BLaER1 treated with 17β-estradiol and CSF1 and Interleukin-3, amounts not matched to agents 10 nM and 100 nM (cell line): ENCODE results near the gene DOCK4.

Source experiments
- H3K27ac ChIP-seq, 11 experiments: shearing (Covaris generic); formaldehyde crosslinking; 2 replicates each; pipeline ENCODE4 v1.8.1; 2022
- H3K27me3 ChIP-seq, 11 experiments: shearing (Covaris generic); formaldehyde crosslinking; 2 replicates each; pipeline ENCODE4 v1.8.1; 2022
- H3K36me3 ChIP-seq, 11 experiments: shearing (Covaris generic); formaldehyde crosslinking; 2 replicates each; pipeline ENCODE4 v1.8.1; 2022
- H3K4me1 ChIP-seq, 10 experiments: shearing (Covaris generic); formaldehyde crosslinking; 2 replicates each; pipeline ENCODE4 v1.8.1; 2022
- H3K4me2 ChIP-seq, 11 experiments: shearing (Covaris generic); formaldehyde crosslinking; 2 replicates each; pipeline ENCODE4 v1.8.1; 2022
- H3K4me3 ChIP-seq, 10 experiments: shearing (Covaris generic); formaldehyde crosslinking; 2 replicates each; pipeline ENCODE4 v1.8.1; 2022
- H3K9ac ChIP-seq, 11 experiments: shearing (Covaris generic); formaldehyde crosslinking; 2 replicates each; pipeline ENCODE4 v1.8.1; 2022
- H3K9me3 ChIP-seq, 11 experiments: shearing (Covaris generic); formaldehyde crosslinking; replicated peaks in 1 of 11; 2 replicates each; pipeline ENCODE4 v1.8.1; 2022
- H4K20me1 ChIP-seq, 11 experiments: shearing (Covaris generic); formaldehyde crosslinking; 2 replicates each; pipeline ENCODE4 v1.8.1; 2022
- Cebpa-rat ChIP-seq, 11 experiments: shearing (Covaris generic); IDR thresholded peaks; 2 replicates each; pipeline ENCODE4 v1.8.1; 2022

The DOCK4 gene

DNA sequence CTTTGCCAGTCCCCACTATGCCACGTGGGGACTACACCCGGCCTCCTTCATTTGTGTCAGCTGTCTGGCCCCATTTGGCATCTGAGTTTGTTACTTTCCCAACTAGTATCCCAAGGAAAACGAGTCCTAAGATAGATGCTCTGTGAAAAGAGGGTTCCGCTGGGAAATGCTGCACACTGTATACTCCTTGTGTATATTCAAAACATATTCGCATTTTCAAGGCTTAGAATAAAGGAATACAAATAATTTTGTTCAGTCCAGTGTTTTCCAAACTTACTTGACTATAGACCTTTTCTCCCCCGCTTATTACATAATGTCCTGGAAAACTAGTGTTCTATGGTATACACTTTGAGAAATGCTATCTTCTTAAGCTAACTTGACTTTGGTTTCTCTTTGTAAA, 476.1 kb downstream of the DOCK4 start:
- no peaks in the 10 kb centered on the region for H3K27me3 ChIP-seq
- peaks cover 0 to 6% (median 0%) of the 10 kb centered on the region in 11 experiments; a peak in 1 of 22 replicates for H3K9me3 ChIP-seq
- H3K4me2 ChIP-seq: no peak overlapping the region
- peaks cover 0 to 99% (median 6%) of the 10 kb centered on the region in 11 experiments; a peak in 12 of 22 replicates for H3K36me3 ChIP-seq
- H3K27ac ChIP-seq: no peak overlapping the region
- peaks cover 0 to 20% (median 0%) of the 10 kb centered on the region in 11 experiments; a peak in 3 of 22 replicates for H4K20me1 ChIP-seq
- H3K4me3 ChIP-seq: no peak overlapping the region
- no peak for TF ChIP-seq Cebpa-rat (IDR thresholded peaks at IDR 0.05)
- H3K9ac ChIP-seq: no peak overlapping the region
- H3K4me1 ChIP-seq: no peaks in the 10 kb centered on the region

DNA sequence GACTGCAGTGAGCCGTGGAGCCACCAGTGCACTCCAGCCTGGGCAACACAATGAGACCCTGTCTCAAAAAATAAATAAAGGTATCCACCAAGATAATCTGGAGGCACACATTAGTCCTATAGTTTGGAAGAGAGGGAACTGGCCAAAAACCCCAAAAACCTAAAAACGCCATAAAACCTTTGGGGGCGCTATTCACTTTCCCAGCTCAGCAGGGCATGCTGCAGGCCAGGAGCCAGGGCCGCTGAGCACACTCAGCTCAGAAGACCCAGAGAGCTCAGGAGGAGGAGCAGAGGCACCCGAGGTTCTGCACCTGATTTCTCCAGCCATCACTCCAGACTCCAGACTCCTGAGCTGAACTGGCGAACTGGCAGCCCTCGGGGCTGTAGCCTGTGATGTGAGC, 476.7 kb downstream of the DOCK4 start:
- Histone ChIP-seq H3K9me3 (peaks cover 0 to 6% (median 0%) of the 10 kb centered on the region in 11 experiments; a peak in 1 of 22 replicates), H3K36me3 (peaks cover 0 to 94% (median 6%) of the 10 kb centered on the region in 11 experiments; a peak in 12 of 22 replicates), H3K4me2 (no peak overlapping the region), H3K27ac (no peak overlapping the region), H3K4me3 (no peak overlapping the region), H3K4me1 (no peaks in the 10 kb centered on the region), H3K27me3 (no peaks in the 10 kb centered on the region), H3K9ac (no peak overlapping the region), H4K20me1 (peaks cover 0 to 20% (median 0%) of the 10 kb centered on the region in 11 experiments; a peak in 3 of 22 replicates)
- no peak for TF ChIP-seq Cebpa-rat (IDR thresholded peaks at IDR 0.05)

DNA sequence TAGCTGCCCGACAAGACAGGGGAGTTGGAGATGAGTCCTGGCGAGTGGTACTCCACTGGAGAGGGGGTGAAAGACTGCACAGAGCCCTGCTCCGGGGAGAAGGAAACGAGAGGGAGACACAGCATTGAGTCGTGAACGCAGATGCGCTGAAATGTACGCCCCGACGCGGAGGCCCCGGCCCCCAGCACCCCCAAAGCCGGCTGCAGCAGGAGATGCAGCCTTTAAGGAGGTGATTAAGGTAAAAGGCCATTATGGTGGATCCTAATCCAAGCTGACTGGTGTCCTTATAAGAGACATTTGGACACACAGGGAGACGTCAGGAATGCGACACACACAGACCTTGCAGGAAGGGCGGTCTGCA, 477.6 kb downstream of the DOCK4 start:
- peaks cover 0 to 6% (median 0%) of the 10 kb centered on the region in 11 experiments; a peak in 1 of 22 replicates for H3K9me3 ChIP-seq
- H3K4me2 ChIP-seq: no peak overlapping the region
- no peak overlapping the region for H3K4me3 ChIP-seq
- no peaks in the 10 kb centered on the region for H3K27me3 ChIP-seq
- peaks cover 0 to 20% (median 0%) of the 10 kb centered on the region in 11 experiments; a peak in 3 of 22 replicates for H4K20me1 ChIP-seq
- no peak for TF ChIP-seq Cebpa-rat (IDR thresholded peaks at IDR 0.05)
- H3K27ac ChIP-seq: no peak overlapping the region
- peaks cover 0 to 85% (median 6%) of the 10 kb centered on the region in 11 experiments; a peak in 12 of 22 replicates for H3K36me3 ChIP-seq
- H3K9ac ChIP-seq: no peak overlapping the region
- no peaks in the 10 kb centered on the region for H3K4me1 ChIP-seq

DNA sequence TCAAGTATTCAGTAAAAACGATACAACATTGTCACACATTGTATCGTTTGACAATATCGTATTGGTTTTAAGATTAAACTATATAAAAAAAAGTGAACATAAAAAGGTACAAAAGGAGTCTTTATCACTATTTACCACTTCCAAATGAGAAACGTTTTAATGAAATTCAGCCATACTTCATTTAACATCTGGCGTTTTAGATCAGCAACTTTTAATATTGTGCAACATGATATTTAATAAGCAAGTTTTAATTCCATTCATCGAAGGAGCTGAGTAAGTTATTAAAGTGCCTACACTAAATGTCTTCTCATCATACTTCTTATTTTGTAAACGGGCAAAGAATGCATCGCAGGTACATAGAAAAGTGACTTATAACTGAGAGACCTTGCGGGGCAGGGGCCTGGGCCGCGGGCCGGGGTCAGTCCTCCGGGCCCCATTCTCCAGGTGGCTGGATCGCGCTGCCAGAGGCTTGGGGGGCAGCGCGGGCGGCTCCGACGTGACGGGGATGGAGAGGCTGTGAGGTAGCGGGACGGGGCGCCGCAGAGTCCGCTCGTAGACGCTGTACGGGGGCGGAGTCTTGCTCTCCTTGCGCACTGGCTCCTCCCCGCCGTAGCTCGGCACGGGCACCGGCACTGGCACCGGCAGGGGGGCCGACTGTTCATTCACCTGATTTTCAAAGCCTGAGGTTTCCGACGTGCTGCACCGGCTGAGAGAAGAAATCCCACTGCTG, 478.1 kb downstream of the DOCK4 start:
- Histone ChIP-seq H3K4me1 (no peaks in the 10 kb centered on the region), H3K4me2 (no peak overlapping the region)

DNA sequence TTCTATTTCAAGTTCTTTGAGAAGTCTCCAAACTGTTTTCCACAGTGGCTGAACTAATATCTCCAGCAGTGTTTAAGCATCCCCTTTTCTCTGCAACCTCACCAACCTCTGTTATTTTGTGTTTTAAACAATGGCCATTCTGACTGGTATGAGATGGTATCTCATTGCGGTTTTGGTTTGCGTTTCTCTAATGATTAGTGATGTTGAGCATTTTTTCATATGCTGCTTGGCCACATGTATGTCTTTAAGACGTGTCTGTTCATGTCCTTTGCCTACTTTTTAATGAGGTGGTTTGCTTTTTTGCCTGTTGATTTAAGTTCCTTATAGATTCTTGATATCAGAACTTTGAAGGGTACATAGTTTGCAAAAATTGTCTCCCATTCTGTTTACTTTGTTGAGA, 487.3 kb downstream of the DOCK4 start:
- TF ChIP-seq Cebpa-rat (IDR thresholded peaks at IDR 0.05): no peak
- H3K36me3 ChIP-seq: no peaks in the 10 kb centered on the region
- H3K4me2 ChIP-seq: no peak overlapping the region
- no peak overlapping the region for H3K4me3 ChIP-seq
- H4K20me1 ChIP-seq: no peaks in the 10 kb centered on the region
- H3K27me3 ChIP-seq: no peaks in the 10 kb centered on the region
- no peaks in the 10 kb centered on the region for H3K4me1 ChIP-seq
- no peak overlapping the region for H3K9ac ChIP-seq
- peaks cover 8 to 29% (median 24%) of the 10 kb centered on the region in 11 experiments; a peak in 21 of 22 replicates for H3K9me3 ChIP-seq
- H3K27ac ChIP-seq: no peak overlapping the region

More for the DNA sequence above, 478.1 kb downstream of the DOCK4 start:
- Histone ChIP-seq H3K9me3 (peaks cover 0 to 6% (median 0%) of the 10 kb centered on the region in 11 experiments; a peak in 1 of 22 replicates), H3K27ac (no peak overlapping the region), H3K4me3 (no peak overlapping the region), H3K27me3 (no peaks in the 10 kb centered on the region), H3K9ac (no peak overlapping the region), H4K20me1 (peaks cover 0 to 16% (median 0%) of the 10 kb centered on the region in 11 experiments; a peak in 3 of 22 replicates), H3K36me3 (peaks cover 0 to 79% (median 6%) of the 10 kb centered on the region in 11 experiments; a peak in 12 of 22 replicates)
- TF ChIP-seq Cebpa-rat (IDR thresholded peaks at IDR 0.05): no peak

DNA sequence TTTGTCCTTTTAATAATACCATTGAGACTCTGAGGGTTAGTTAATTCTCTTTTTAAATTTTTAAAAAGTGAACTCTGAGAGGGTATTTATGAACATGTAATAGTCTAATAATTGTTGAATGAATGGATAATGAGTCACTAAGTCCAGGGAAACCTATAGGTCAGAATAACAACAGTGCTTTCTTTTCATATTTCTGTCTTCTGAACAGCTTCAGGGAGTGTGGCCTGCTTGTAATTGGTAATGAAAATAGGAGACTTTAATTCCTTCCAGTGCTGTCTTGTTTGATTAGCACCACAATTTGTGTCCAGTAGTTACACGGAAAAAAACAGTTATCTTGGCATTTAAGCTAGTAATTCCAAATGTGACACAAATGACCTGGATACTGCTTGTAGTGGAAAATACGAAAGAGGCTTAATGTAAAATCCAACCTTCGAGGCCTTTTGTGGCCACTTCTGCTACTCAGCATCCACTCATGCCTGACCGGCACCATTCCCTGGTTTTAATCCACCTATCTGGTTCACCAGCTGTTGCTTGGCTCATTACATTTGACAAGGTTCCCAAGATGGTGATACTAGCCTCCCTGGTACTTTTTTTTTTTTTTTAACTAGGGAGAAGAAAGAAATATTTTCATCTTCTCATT, 494.7 kb downstream of the DOCK4 start:
- Histone ChIP-seq H3K9me3 (peaks cover 1 to 12% (median 6%) of the 10 kb centered on the region in 11 experiments), H3K27me3 (no peaks in the 10 kb centered on the region), H3K9ac (no peak overlapping the region), H3K4me3 (no peak overlapping the region), H3K27ac (no peak overlapping the region), H3K4me1 (no peaks in the 10 kb centered on the region), H4K20me1 (no peaks in the 10 kb centered on the region), H3K36me3 (no peaks in the 10 kb centered on the region), H3K4me2 (no peak overlapping the region)
- TF ChIP-seq Cebpa-rat (IDR thresholded peaks at IDR 0.05): no peak

DNA sequence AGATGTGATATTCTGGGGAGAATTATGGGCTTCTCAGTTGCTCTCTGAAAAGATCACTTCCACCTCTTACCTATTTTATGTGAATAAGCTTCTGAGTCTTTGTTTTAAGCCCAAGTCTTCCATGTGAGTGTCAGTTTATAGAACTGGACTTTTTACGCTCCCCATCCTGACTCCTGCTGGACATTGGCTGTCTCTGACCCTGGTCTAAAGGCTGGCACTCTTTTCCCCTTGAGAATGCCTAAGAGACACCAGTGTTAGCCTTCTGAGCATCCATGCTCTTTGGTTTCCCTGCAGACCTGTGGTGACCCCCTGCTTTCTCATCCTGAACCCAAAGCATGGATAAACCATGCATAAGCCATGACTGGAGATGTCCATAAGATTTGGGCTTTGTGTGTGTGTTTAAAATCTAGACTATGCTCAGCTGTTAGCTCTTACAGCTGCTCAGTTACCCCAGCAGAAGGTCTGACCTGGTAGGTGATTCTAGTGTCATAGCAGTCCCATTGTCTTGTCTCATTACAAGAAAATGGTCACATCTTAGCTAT, 495.3 kb downstream of the DOCK4 start:
- Histone ChIP-seq H3K27ac (no peak overlapping the region), H3K36me3 (no peaks in the 10 kb centered on the region), H3K4me3 (no peak overlapping the region), H3K9ac (no peak overlapping the region), H3K4me1 (no peaks in the 10 kb centered on the region), H3K4me2 (no peak overlapping the region), H4K20me1 (no peaks in the 10 kb centered on the region), H3K9me3 (peaks cover 8 to 17% (median 12%) of the 10 kb centered on the region in 11 experiments), H3K27me3 (no peaks in the 10 kb centered on the region)
- no peak for TF ChIP-seq Cebpa-rat (IDR thresholded peaks at IDR 0.05)

DNA sequence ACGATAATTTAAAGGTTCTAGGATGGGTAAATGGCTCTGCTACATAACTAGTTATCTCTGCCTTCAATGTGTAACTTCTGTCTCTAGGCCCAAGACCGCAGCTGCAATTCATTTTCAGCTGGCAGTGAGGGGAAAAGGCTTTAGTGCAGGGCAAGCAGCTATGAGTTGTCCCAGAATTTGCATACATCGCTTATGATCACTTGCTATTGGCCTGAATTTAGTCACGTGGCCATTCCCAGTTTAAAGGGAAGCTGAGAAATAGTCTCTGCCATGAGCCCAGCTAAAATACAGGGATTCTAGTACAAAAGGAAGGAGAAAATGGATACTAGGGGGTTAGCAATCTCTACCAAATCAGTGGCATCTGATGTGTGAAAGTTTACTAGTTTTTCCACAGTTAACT, 498.1 kb downstream of the DOCK4 start:
- no peak for TF ChIP-seq Cebpa-rat (IDR thresholded peaks at IDR 0.05)
- no peak overlapping the region for H3K27ac ChIP-seq
- no peak overlapping the region for H3K4me2 ChIP-seq
- H3K9me3 ChIP-seq: peaks cover 14 to 34% (median 25%) of the 10 kb centered on the region in 11 experiments
- no peaks in the 10 kb centered on the region for H3K36me3 ChIP-seq
- no peak overlapping the region for H3K9ac ChIP-seq
- H3K4me1 ChIP-seq: no peaks in the 10 kb centered on the region
- H3K4me3 ChIP-seq: no peak overlapping the region
- no peaks in the 10 kb centered on the region for H4K20me1 ChIP-seq
- H3K27me3 ChIP-seq: no peaks in the 10 kb centered on the region

DNA sequence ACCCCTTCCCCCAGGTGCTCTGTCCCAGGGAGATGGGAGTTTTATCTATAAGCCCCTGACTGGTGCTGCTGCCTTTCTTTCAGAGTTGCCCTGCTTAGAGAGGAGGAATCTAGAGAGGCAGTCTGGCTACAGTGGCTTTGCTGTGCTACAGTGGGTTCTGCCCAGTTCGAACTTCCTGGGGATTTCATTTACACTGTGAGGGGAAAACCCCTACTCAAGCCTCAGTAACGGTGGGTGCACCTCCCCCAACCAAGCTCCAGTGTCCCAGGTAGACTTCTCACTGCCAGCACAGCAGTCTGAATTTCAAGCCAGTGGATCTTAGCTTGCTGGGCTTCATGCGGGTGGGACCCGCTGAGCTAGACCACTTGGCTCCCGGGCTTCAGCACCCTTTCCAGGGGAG, 500.4 kb downstream of the DOCK4 start:
- no peak overlapping the region for H3K27ac ChIP-seq
- H3K4me1 ChIP-seq: no peaks in the 10 kb centered on the region
- no peak for TF ChIP-seq Cebpa-rat (IDR thresholded peaks at IDR 0.05)
- H3K27me3 ChIP-seq: no peaks in the 10 kb centered on the region
- no peak overlapping the region for H3K9ac ChIP-seq
- no peak overlapping the region for H3K4me3 ChIP-seq
- H4K20me1 ChIP-seq: no peaks in the 10 kb centered on the region
- no peaks in the 10 kb centered on the region for H3K36me3 ChIP-seq
- no peak overlapping the region for H3K4me2 ChIP-seq
- H3K9me3 ChIP-seq: peaks cover 14 to 34% (median 25%) of the 10 kb centered on the region in 11 experiments
